GM12873 (cell line): ENCODE measurements around the gene FREM1.

ENCODE experiments used
- TF ChIP-seq, protein P1 (sequence below): IDR thresholded peaks from 2 replicates; pipeline ENCODE4 v1.5.1; 2012; ENCODE audit warnings: low read depth, mild to moderate bottlenecking, moderate library complexity, low read length, control low read depth; ENCODE audit not compliant: insufficient read depth; ENCODE audit errors: missing control alignments

Gene FREM1

DNA sequence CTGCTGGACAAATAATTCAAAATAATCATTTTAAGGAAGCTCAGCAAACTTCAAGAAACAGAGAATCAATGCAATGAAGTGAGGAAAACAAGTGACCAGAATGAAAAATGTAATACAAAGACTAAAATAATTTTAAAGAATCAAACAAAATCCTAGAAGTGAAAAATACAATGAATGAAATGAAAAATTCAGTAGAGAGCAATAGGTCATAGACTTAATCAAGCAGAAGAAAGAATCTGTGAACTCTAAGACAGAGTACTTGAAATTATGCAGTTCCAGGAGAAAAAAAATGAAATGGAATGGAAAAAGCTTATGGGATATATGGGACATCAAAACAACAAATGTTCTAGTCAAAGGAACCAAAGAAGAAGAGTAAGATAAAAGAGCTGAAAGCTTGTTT, 205.1 kb downstream of the FREM1 start:
- TF ChIP-seq, protein P1, sequence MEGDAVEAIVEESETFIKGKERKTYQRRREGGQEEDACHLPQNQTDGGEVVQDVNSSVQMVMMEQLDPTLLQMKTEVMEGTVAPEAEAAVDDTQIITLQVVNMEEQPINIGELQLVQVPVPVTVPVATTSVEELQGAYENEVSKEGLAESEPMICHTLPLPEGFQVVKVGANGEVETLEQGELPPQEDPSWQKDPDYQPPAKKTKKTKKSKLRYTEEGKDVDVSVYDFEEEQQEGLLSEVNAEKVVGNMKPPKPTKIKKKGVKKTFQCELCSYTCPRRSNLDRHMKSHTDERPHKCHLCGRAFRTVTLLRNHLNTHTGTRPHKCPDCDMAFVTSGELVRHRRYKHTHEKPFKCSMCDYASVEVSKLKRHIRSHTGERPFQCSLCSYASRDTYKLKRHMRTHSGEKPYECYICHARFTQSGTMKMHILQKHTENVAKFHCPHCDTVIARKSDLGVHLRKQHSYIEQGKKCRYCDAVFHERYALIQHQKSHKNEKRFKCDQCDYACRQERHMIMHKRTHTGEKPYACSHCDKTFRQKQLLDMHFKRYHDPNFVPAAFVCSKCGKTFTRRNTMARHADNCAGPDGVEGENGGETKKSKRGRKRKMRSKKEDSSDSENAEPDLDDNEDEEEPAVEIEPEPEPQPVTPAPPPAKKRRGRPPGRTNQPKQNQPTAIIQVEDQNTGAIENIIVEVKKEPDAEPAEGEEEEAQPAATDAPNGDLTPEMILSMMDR = no peak

DNA sequence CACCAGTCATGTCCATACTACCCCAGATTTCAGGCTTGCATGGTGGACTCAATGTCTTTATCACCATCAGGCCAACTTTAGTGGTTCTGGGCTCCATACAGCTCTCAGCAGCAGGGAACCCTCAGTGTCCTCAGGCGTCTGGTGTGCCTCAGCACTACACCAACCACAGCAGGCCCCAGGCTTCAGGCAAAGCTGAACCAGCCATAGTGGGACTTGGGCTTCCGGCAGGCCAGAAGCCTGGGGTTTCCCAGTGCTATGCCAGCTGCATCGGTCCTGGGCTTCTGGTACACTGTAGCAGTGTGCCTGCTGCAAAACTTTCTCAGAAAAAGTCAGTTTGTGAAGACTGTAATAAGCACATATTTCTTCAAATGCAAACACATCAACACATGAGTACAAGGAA, 205.9 kb downstream of the FREM1 start:
- TF ChIP-seq, protein P1 = no peak

DNA sequence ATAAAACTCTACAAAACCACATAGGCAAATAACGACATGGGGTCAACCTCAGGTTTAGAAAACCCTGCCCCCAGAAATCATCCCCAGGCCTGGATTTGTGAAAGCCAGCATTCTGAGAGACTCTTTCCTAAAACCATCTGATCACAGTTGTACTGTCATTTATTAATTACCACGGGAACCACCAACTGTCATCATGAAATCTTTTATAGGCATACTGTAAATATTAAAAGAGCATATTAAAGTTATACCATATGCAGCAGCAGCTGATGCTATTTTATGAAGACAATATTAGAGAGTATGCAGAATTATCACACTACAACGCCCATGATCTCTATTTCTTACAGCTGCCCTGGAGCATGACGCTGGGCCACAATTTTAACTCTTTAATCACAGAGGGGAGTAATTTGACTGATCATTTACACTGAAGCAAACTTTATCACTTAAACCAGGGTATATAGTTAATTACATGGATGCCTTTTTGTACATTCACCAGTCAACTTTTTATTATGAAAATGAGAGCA, 208.0 kb downstream of the FREM1 start:
- TF ChIP-seq, protein P1 = no peak

DNA sequence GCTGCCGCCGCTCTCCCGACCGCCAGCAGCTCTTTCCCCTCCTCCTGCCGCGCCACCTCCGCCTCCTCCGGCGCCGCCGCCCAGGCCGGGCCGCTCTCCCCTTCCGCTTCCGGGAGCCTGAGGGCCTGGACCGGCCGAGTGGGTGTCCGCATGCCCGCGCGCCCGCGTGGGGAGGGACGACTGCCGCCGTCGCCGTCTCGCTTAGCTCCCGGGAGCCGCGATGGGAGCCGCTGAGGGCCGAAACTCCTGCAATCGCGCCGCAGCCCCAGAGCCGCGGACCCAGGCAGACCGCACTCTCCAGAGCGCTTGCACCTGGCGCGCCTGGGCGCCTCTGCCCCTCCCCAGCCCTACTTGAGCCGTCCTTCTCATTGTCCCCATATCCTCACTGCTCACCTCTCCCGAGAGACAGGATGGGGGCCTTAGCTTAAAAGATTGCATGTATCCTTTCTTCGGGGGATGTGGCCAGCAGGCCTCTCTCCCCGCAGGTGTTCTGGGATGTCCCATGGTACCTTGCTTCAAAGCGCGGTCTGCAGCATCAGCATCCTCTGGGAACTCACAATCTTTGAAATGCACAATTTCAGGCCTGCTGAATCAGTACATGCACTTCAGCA, 216.9 kb downstream of the FREM1 start, which contains the start of gene ZDHHC21:
TSS of gene ZDHHC21 (minus strand) at position 182 of the 611 bp plus-strand sequence. CDS start 19,092 bp downstream, outside the sequence.
- TF ChIP-seq, protein P1 = no peak

DNA sequence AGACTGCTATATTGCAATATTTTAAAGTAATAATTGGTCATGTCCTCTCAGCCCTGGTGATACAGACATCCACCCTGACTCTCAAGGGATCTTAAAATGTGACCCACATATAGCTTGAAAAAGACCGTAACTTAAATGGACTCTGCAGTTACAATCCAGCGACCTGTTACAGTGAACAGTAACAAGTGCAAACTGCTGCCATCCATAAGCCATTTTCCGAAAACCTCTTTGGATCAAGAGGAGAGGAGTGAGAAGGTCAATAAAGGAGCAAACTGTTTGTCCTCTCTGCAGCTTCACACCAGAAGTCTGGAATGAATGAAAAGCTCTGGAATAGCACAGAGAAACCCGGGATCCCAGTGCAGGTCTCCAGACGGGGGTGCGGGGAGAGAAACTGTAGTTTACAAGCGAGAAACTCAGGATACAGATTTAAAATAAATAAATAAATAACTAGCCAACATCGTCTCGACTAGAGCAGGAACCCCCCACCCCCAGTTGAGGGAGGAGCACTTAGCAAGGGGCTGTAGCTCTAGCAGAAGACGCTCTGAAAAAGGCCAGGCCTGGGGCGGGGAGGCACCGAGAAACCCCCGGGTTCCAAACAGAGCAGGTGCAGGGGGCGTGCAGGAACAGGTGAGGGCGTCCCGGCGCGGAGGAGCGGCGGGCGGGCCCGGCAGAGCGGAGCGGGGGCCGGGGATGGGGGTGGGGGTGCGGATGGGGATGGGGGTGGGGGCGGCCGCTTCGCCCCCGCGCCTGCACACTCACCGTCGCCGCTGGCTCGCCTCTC, 217.6 kb downstream of the FREM1 start:
- TF ChIP-seq, protein P1 = no peak

DNA sequence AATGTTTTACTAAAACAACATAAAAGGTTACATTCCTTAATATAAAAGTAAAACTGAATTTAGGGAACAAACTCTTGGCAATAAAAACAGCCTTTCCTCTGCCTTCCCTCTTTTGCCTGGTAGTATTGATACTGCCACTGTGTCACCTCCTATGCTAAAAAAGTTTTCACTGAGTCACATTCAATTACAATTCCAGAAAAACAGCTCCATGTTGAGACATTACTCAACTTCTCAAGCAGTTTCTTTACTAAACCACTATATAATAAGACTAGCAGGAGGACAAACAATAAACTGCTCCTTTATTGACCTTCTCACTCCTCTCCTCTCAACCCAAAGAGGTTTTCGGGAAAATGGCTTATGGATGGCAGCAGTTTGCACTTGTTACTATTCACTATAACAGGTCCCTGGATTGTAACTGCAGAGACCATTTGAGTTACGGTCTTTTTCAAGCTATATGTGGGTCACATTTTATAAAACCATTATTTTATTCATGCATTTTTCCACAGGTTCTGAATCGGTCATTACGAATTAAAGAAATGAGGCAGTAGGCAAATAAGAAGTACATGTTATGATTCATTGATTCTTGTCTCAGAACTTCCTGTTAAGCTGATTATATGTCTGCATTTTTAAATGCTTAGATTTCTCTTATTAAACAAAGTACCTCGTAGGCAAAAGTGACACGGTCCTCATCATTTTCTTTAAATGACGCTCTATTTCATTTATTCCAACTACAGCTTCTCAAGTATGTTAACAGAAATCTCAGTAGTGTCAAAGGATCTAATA, 219.1 kb downstream of the FREM1 start:
- TF ChIP-seq, protein P1 = no peak
